IMR-90 (cell line): ENCODE data around the gene SRC.

Experiments
- BHLHE40 ChIP-seq: fragments of 150-350 bp; IDR thresholded peaks from 2 replicates; pipeline ENCODE4 v1.6.1; 2016; ENCODE audit warnings: mild to moderate bottlenecking, low read depth, low read length
- CTCF ChIP-seq: conservative IDR thresholded peaks from 2 replicates; pipeline ENCODE4 v1.5.1; 2012; ENCODE audit warnings: mild to moderate bottlenecking, low read depth, low read length, improper control_type of control experiment
- ELK1 ChIP-seq: fragments of 150-350 bp; IDR thresholded peaks from 2 replicates; pipeline ENCODE4 v1.6.1; 2016; ENCODE audit warnings: low read depth, mild to moderate bottlenecking, low read length, moderate library complexity, borderline replicate concordance
- MXI1 ChIP-seq: IDR thresholded peaks from 2 replicates; pipeline ENCODE4 v1.6.1; 2012; ENCODE audit warnings: low read depth, mild to moderate bottlenecking, low read length, moderate library complexity, borderline replicate concordance
- POLR2A ChIP-seq: IDR thresholded peaks from 2 replicates; pipeline ENCODE4 v1.6.1; 2012; ENCODE audit warnings: mild to moderate bottlenecking, low read depth, low read length
- RAD21 ChIP-seq: IDR thresholded peaks from 2 replicates; pipeline ENCODE4 v1.6.1; 2012; ENCODE audit warnings: low read length, improper control_type of control experiment
- RCOR1 ChIP-seq: IDR thresholded peaks from 2 replicates; pipeline ENCODE4 v1.6.1; 2012; ENCODE audit warnings: mild to moderate bottlenecking, low read length, improper control_type of control experiment; ENCODE audit not compliant: insufficient replicate concordance
- SMC3 ChIP-seq: fragments of 150-350 bp; IDR thresholded peaks from 2 replicates; pipeline ENCODE4 v1.6.1; 2016; ENCODE audit warnings: low read depth, mild to moderate bottlenecking, antibody characterized with exemption, low read length, moderate library complexity
- USF2 ChIP-seq: fragments of 150-350 bp; IDR thresholded peaks from 2 replicates; pipeline ENCODE4 v1.6.1; 2017; ENCODE audit warnings: mild to moderate bottlenecking, antibody characterized with exemption, low read length, low read depth

- TF ChIP-seq CTCF (no peak), POLR2A (no peak), MXI1 (no peak), RCOR1 (no peak), ELK1 (no peak), BHLHE40 (no peak), RAD21 (no peak), USF2 (no peak), SMC3 (no peak)
These were observed 23.9 kb downstream of the SRC start for GRCh38 chr20:37369846-37370245.
